Measurements from ENCODE around the gene HOXA3. TPM values are rescaled to one million over a fixed set of nuclear protein-coding genes. Genes with fewer than 3 reads are reported as not detected.
A peak's percentile ranks its signal among the peaks of the same experiment; 100 is the strongest.

The HOXA3 gene
- total RNA-seq, 4 donors from 2014 or later: 5.5 to 19.9 (median 6.2) TPM

- WGBS: 16% methylated on average over 30 of the region's 50 CpGs
- Histone ChIP-seq H3K27me3 (peaks cover 20% of the 10 kb centered on the region), H3K9me3 (no peaks in the 10 kb centered on the region), H3K4me3 (peak overlapping the region; percentile 84), H3K4me1 (peaks cover 78% of the 10 kb centered on the region), H3K36me3 (no peaks in the 10 kb centered on the region), H3K27ac (peak overlapping the region; percentile 97)
- no peak for TF ChIP-seq POLR2A (IDR thresholded peaks at IDR 0.05)
- no peak for TF ChIP-seq EP300 (IDR thresholded peaks at IDR 0.05)
- no peak for TF ChIP-seq POLR2AphosphoS5 (IDR thresholded peaks at IDR 0.05)
- TF ChIP-seq CTCF (IDR thresholded peaks at IDR 0.05): no peak
- peak in 1 of 2 donors; percentile 74 for DNase-seq (ENCODE audit: low spot score in 2 of 2)
These were observed 14.4 kb upstream of the HOXA3 start for GRCh38 chr7:27166531-27167505.

DNA sequence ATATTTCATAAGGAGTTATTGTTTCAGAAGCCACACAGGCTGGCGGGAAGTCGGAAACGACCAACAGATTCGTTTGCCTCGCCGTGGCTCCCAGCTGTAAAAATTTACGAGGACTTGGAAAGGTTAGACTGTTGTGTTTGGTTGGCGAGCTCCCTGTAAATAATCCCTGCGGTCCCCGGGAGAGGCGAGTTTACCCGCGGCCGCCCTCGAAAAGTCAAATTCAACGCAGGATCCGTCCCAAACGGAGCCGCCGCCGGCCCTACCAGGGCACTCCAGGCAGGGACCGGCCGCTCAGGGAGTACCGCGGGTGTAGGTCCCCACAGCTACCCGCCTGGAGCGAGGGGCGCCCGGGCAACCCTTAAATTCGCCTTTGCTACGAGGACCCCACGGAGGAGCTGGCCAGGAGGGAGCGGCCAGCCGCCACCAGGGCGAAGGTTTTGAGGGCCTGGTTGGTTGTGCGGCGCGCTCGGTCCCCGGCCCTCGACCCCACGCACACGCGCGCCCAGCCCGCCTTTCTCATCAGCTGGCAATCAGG lies 13.7 kb upstream of the HOXA3 start:
- TF ChIP-seq EP300 (IDR thresholded peaks at IDR 0.05): no peak
- no peak for TF ChIP-seq CTCF (IDR thresholded peaks at IDR 0.05)
- no peak for TF ChIP-seq POLR2A (IDR thresholded peaks at IDR 0.05)
- TF ChIP-seq POLR2AphosphoS5 (IDR thresholded peaks at IDR 0.05): no peak
- peaks cover 20% of the 10 kb centered on the region for H3K27me3 ChIP-seq
- DNase-seq (ENCODE audit: low spot score in 2 of 2): peak in 1 of 2 donors; percentile 72
- peak overlapping the region; percentile 84 for H3K4me3 ChIP-seq
- H3K36me3 ChIP-seq: no peaks in the 10 kb centered on the region
- WGBS: under 1% methylated on average over 11 of the region's 46 CpGs
- H3K27ac ChIP-seq: peak overlapping the region; percentile 97
- H3K9me3 ChIP-seq: no peaks in the 10 kb centered on the region
- peaks cover 78% of the 10 kb centered on the region for H3K4me1 ChIP-seq

GRCh38 chr7:27165089-27165995 lies 13.0 kb upstream of the HOXA3 start, which contains the start of gene HOXA9:
TSS of gene HOXA9 (minus strand) at chr7:27165537. CDS start at chr7:27165457, 80 bp downstream.
- under 1% methylated on average over 43 of the region's 82 CpGs for WGBS
- peak within 1 kb of the TSS; percentile 97 for H3K27ac ChIP-seq
- no peak for TF ChIP-seq CTCF (IDR thresholded peaks at IDR 0.05)
- TF ChIP-seq POLR2AphosphoS5 (IDR thresholded peaks at IDR 0.05): peak in 2 of 3 donors; percentile 28 to 67
- peak in 1 of 2 donors; percentile 48 for TF ChIP-seq POLR2A (IDR thresholded peaks at IDR 0.05)
- peaks cover 20% of the 10 kb centered on the region for H3K27me3 ChIP-seq
- peak within 1 kb of the TSS; percentile 84 for H3K4me3 ChIP-seq
- H3K4me1 ChIP-seq: peaks cover 80% of the 10 kb centered on the region
- peak; percentile 94 to 97 for DNase-seq (ENCODE audit: low spot score in 2 of 2)
- H3K36me3 ChIP-seq: no peaks in the 10 kb centered on the region
- no peaks in the 10 kb centered on the region for H3K9me3 ChIP-seq

DNA sequence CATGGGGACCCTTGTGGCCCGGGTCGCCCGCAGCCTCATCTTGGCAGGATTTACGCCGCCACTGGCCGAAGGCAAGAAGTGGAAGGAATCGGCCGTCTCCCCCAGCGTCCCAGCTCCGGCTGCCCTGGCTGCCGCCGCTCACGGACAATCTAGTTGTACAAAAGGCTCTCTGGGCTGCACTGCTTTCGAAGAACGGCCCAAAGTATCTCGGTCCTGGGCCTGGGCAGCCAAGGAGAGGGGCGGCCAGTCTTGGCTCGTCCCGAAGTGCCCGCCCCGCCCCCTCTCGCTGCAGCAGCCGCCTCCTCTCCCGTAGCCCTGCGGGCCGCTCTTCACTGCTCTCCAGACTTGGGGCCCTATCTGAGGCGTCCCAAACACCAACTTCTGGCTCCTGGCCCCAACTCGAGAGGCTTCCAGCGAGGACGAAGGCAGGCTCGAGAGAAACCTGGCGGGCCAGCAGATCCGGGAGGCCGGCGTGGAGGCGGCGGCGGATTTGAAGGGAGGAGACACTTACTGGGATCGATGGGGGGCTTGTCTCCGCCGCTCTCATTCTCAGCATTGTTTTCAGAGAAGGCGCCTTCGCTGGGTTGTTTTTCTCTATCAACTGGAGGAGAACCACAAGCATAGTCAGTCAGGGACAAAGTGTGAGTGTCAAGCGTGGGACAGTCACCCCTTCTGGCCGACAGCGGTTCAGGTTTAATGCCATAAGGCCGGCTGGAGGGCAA lies 12.1 kb upstream of the HOXA3 start:
- Histone ChIP-seq H3K9me3 (no peaks in the 10 kb centered on the region), H3K27ac (peak overlapping the region; percentile 97), H3K27me3 (peaks cover 15% of the 10 kb centered on the region), H3K4me3 (peak overlapping the region; percentile 84), H3K36me3 (no peaks in the 10 kb centered on the region), H3K4me1 (peaks cover 77% of the 10 kb centered on the region)
- TF ChIP-seq POLR2AphosphoS5 (IDR thresholded peaks at IDR 0.05): no peak
- TF ChIP-seq CTCF (IDR thresholded peaks at IDR 0.05): no peak
- no peak for TF ChIP-seq POLR2A (IDR thresholded peaks at IDR 0.05)
- no peak for TF ChIP-seq EP300 (IDR thresholded peaks at IDR 0.05)
- 1% methylated on average over 39 of the region's 47 CpGs for WGBS
- DNase-seq (ENCODE audit: low spot score in 2 of 2): peak in 1 of 2 donors; percentile 79
